SH-SY5Y (cell line): ENCODE results near the gene APLP1.

Experiments
- GATA2 ChIP-seq: IDR thresholded peaks from 2 replicates; pipeline ENCODE4 v1.6.1; 2011; ENCODE audit warnings: mild to moderate bottlenecking, low read depth, low read length
- GATA3 ChIP-seq: IDR thresholded peaks from 2 replicates; pipeline ENCODE4 v1.6.1; 2011; ENCODE audit warnings: low read depth, mild to moderate bottlenecking, low read length, moderate library complexity

DNA sequence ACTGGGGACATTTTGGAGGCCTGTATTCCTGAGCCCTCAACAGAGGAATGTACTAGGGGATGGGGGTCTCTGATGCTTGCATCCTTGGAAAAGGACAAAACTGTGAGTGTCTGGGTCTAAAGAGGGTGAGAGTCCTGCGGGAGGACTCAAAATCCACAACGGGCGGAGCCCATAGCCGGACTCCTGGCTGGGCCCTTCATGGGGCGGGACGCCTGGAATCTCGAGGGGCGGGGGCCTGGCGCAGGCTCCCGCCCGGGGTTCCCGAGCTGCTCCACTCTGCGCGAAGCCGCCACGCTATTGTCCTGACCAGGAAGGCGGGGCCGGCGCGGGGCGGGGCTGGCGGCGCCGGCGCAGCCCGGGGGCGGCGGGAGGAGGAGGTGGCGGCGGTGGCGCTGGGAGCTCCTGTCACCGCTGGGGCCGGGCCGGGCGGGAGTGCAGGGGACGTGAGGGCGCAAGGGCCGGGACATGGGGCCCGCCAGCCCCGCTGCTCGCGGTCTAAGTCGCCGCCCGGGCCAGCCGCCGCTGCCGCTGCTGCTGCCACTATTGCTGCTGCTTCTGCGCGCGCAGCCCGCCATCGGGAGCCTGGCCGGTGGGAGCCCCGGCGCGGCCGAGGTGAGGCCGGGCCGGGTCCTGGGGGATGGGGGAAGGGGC is at the start of gene APLP1:
- TF ChIP-seq GATA3 (no peak), GATA2 (no peak)
